Right lobe of liver (tissue), 6 donors: Measurements from ENCODE around the gene TNFRSF25. TPM values are rescaled to one million over a fixed set of nuclear protein-coding genes. Genes with fewer than 3 reads are reported as not detected.

Experiments
- ATAC-seq, 4 donors: fragments of 200-7000 bp; cut with Tn5 transposase; one replicate each; pipeline ENCODE4 v1.9.1; 2020; ENCODE audit warnings: mild to moderate bottlenecking in 4 of 4, moderate library complexity in 4 of 4
- DNase-seq, 3 donors: peaks; one replicate each; pipeline ENCODE4 v3.0.0-alpha.2; 2020
- H3K27ac ChIP-seq, 3 donors: fragments of 200-600 bp; one replicate each; pipeline ENCODE4 v1.8.0; 2022
- H3K27me3 ChIP-seq, 2 donors: fragments of 200-600 bp; one replicate each; pipeline ENCODE4 v1.8.0; 2022
- H3K36me3 ChIP-seq, 4 donors: fragments of 200-600 bp; sonication (generic) in 1 of 4; one replicate each; pipeline versions ENCODE4 v1.5.1 to v1.8.0; 2017 to 2022; ENCODE audit warnings: control low read depth in 1 of 4
- H3K4me1 ChIP-seq, 4 donors: fragments of 200-600 bp; sonication (generic) in 1 of 4; one replicate each; pipeline versions ENCODE4 v1.5.1 to v1.8.0; 2017 to 2022; ENCODE audit warnings: control low read depth in 1 of 4
- H3K4me3 ChIP-seq, 3 donors: fragments of 200-600 bp; one replicate each; pipeline ENCODE4 v1.8.0; 2022
- H3K9me3 ChIP-seq, 4 donors: fragments of 200-600 bp; sonication (generic) in 1 of 4; one replicate each; pipeline versions ENCODE4 v1.5.1 to v1.8.0; 2017 to 2022; ENCODE audit warnings: control low read depth in 1 of 4
- POLR2A ChIP-seq: fragments of 450-650 bp; IDR thresholded peaks from one replicate; pipeline ENCODE4 v1.6.1; 2017; ENCODE audit warnings: antibody characterized with exemption, mild to moderate bottlenecking
- WGBS: methylation state at CpG from one replicate; pipeline ENCODE4 v1.1.6; 2018; ENCODE audit warnings: low coverage, low lambda C conversion rate; ENCODE audit not compliant: insufficient coverage; ENCODE audit errors: missing lambda C conversion rate; 5-methylcytosine and 5-hydroxymethylcytosine counted together
- intact Hi-C, 2 donors: fragments of 100-400 bp; cut with DNase I; formaldehyde crosslinking; loops; one replicate each; pipeline versions ENCODE4 v1.11.2 to v1.14.1; 2022
- total RNA-seq, 6 experiments: library from RNA; depleted of rRNA in 2 of 6; stranded (reverse); fragments of >200 nt in 2 of 6; fragmentation: NEBNext Ultra II Directional in 3 of 6; extraction: Animal tissue kit (Norgen Biotek cat#: 25700) in 3 of 6; gene quantifications; one replicate each; pipeline versions ENCODE4 v1.1.0 to v1.2.4, GENCODE V29; 2016 to 2023
- TF ChIP-seq, protein P1 (sequence below), 4 donors: fragments of 200-600 bp in 3 of 4; fragments of 450-650 bp in 1 of 4; IDR thresholded peaks; one replicate each; pipeline versions ENCODE4 v1.5.1 to v1.8.0; 2016 to 2022; ENCODE audit warnings: antibody characterized with exemption in 4 of 4, mild to moderate bottlenecking in 2 of 4
- donor health status: DM: no; HTN: yes; CAD: no.
- donor health status: DM: no; HTN: no; CAD: no.
- donor health status: DM: no; HTN: no; CAD: no.
- donor health status: DM: no; HTN: yes; CAD: no.
- donor health status: DM: no; HTN: yes; CAD: no.

Gene TNFRSF25
- total RNA-seq, 6 experiments from 2014 or later: 1.1 to 3.2 (median 2.1) TPM

DNA sequence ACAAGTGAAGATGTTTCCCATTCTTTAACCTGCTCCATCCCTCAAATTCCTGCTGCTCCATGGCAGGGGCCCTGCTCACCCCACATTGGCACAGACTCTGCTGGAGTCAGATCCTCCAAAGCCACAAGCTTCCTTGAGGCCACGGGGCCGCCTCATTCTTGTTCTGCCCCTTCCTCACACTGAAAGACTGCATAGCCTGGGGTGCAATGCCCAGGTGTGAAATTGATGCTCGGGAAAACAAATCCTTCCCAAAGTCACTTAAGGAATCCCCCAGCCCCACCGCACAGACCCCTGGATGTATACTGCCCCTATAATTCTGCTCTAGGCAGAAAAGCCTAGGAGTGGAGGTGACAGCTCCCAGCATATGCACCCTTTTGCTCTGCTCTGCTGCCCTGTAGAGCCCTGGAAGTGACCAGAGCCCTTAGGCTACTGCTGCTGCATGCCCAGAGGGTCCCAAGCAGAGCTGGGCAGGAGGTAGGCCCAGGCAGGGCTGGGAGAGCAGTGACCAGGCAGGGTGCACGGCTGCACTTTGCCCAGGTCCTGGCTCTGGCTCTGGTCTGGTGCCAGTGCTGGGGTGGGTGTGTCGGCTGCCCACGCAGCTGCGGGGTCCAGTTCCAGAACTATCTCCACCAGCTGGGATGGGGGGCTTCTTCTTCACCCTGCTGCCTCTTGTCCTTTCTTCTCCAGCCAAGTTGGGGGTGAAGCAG lies 47.9 kb downstream of the TNFRSF25 start:
- peak; percentile 79 to 89 (median 86) for ATAC-seq
- intact Hi-C loops: no loop called here
- WGBS: 64% methylated on average over 4 of the region's 8 CpGs
- peaks cover 0 to 25% (median 0%) of the 10 kb centered on the region in 4 donors for H3K4me1 ChIP-seq
- H3K9me3 ChIP-seq: no peaks in the 10 kb centered on the region
- H3K27me3 ChIP-seq: peaks cover 0 to 16% of the 10 kb centered on the region in 2 donors
- DNase-seq: peak; percentile 78 to 80 (median 79)
- peak overlapping the region in 1 of 3 donors; percentile 21 for H3K4me3 ChIP-seq
- H3K27ac ChIP-seq: no peak overlapping the region
- H3K36me3 ChIP-seq: no peaks in the 10 kb centered on the region
- TF ChIP-seq POLR2A: no peak
- TF ChIP-seq, protein P1, sequence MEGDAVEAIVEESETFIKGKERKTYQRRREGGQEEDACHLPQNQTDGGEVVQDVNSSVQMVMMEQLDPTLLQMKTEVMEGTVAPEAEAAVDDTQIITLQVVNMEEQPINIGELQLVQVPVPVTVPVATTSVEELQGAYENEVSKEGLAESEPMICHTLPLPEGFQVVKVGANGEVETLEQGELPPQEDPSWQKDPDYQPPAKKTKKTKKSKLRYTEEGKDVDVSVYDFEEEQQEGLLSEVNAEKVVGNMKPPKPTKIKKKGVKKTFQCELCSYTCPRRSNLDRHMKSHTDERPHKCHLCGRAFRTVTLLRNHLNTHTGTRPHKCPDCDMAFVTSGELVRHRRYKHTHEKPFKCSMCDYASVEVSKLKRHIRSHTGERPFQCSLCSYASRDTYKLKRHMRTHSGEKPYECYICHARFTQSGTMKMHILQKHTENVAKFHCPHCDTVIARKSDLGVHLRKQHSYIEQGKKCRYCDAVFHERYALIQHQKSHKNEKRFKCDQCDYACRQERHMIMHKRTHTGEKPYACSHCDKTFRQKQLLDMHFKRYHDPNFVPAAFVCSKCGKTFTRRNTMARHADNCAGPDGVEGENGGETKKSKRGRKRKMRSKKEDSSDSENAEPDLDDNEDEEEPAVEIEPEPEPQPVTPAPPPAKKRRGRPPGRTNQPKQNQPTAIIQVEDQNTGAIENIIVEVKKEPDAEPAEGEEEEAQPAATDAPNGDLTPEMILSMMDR (IDR thresholded peaks at IDR 0.05): no peak

DNA sequence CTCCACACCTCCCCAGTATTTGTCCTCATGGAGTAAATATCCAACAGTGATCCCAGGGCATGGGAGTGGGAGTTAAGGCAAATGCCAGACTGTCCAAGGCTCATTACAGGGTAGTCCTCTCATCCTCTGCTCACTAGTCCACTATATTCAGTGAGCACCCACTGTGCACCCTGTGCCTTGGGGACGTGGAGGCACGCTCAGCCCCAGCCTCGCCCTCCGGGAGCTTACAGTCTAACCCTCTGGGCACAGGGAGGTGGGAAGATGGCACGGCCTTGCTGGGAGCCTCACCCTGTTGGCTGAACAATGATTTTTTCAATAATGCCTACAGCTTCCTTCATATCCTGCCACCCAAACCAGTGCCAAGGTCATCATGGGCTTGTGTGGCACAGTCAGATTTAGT lies 49.1 kb downstream of the TNFRSF25 start:
- Histone ChIP-seq H3K27ac (no peak overlapping the region), H3K36me3 (no peaks in the 10 kb centered on the region), H3K4me3 (no peak overlapping the region), H3K27me3 (peaks cover 0 to 16% of the 10 kb centered on the region in 2 donors), H3K9me3 (no peaks in the 10 kb centered on the region), H3K4me1 (peaks cover 0 to 25% (median 0%) of the 10 kb centered on the region in 4 donors)
- TF ChIP-seq POLR2A: no peak
- TF ChIP-seq, protein P1 (IDR thresholded peaks at IDR 0.05): no peak
- ATAC-seq: no peak
- no peak for DNase-seq
- intact Hi-C loops: no loop called here
- 92% methylated on average over 2 of the region's 5 CpGs for WGBS

GRCh38 chr1:6416295-6416656 lies 49.7 kb downstream of the TNFRSF25 start:
- Histone ChIP-seq H3K36me3 (no peaks in the 10 kb centered on the region), H3K27ac (no peak overlapping the region), H3K4me1 (peaks cover 0 to 25% (median 0%) of the 10 kb centered on the region in 4 donors), H3K27me3 (peaks cover 0 to 16% of the 10 kb centered on the region in 2 donors), H3K9me3 (no peaks in the 10 kb centered on the region), H3K4me3 (no peak overlapping the region)
- WGBS: 47% methylated on average over 3 of the region's 8 CpGs
- intact Hi-C loops: no loop called here
- ATAC-seq (no peak), DNase-seq (no peak)
- TF ChIP-seq, protein P1 (IDR thresholded peaks at IDR 0.05): no peak
- TF ChIP-seq POLR2A: no peak

DNA sequence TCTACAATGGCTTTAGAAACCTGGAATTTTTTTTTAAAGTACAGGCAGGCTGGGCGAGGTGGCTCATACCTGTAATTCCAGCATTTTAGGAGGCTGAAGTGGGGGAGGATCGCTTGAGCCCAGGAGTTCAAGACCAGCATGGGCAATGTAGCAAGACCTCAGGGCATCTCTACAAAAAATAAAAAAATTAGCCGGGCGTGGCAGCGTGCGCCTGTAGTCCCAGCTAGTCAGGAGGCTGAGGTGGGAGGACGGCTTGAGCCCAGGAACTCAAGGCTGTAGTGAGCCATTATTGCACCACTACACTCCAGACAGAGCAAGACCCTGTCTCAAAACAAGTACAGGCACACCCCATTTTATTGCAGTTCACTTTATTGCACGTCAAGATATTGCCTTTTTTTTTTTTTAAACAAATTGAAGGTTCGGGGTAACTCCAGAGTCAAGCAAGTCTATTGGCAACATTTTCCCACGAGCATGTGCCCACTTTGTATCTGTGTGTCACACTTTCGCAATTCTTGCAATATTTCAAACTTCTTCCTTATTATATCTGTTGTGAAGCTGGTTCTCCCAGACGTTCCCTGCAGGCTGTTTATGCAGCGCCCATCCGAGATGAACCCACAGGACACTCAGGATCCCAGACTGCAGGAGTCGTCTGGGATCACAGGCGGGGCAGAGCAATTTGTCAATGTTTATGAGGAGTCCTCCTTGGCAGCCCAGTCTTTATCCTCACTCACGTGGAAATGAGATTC lies 50.9 kb downstream of the TNFRSF25 start:
- WGBS: 48% methylated on average over 12 of the region's 17 CpGs
- intact Hi-C loops: no loop called here
- H3K27ac ChIP-seq: no peak overlapping the region
- DNase-seq (no peak), ATAC-seq (no peak)
- no peaks in the 10 kb centered on the region for H3K36me3 ChIP-seq
- peaks cover 0 to 32% (median 3%) of the 10 kb centered on the region in 4 donors for H3K4me1 ChIP-seq
- H3K9me3 ChIP-seq: no peaks in the 10 kb centered on the region
- TF ChIP-seq, protein P1 (IDR thresholded peaks at IDR 0.05): no peak
- no peak for TF ChIP-seq POLR2A
- peaks cover 0 to 7% of the 10 kb centered on the region in 2 donors for H3K27me3 ChIP-seq
- H3K4me3 ChIP-seq: no peak overlapping the region
